ENCODE measurements around the gene UMAD1.

DNA sequence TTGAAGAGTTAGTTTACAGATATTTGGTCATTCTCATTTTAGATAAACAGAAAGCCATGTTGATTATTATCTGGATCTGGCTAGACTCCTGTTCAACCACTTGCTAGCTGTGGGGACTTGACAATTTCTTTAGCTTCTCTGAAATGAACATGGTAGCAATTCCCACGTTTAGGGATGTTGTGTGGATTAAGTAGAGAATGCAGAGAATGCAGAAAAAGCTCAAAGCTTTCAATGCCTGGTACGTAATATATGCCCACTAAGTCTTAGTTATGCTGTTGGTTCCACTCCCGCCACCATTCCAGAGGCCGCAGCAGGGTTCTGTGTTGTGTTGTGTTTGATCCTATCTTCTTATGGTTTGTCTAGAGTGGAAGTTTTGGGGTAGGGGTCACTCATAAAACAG is 117.0 kb downstream of the UMAD1 start:
- TF ChIP-seq MAX (IDR thresholded peaks at IDR 0.05) (no peak), EP300 (IDR thresholded peaks at IDR 0.05; ENCODE audit: borderline replicate concordance) (no peak), YY1 (IDR thresholded peaks at IDR 0.05; ENCODE audit: low read depth) (no peak), FOXM1 (IDR thresholded peaks at IDR 0.05; ENCODE audit: borderline replicate concordance, low read depth) (no peak), TCF12 (IDR thresholded peaks at IDR 0.05; ENCODE audit: low read depth) (no peak), RAD21 (IDR thresholded peaks at IDR 0.05; ENCODE audit: low read depth) (no peak), EGR1 (IDR thresholded peaks at IDR 0.05) (no peak), USF1 (IDR thresholded peaks at IDR 0.05) (no peak), CEBPB (IDR thresholded peaks at IDR 0.05) (no peak), TAF1 (IDR thresholded peaks at IDR 0.05; ENCODE audit: low read depth) (no peak), CREB1 (IDR thresholded peaks at IDR 0.05; ENCODE audit: low read depth) (no peak), ZBTB7A (IDR thresholded peaks at IDR 0.05; ENCODE audit: low read depth) (no peak)
- TF ChIP-seq, protein P1, sequence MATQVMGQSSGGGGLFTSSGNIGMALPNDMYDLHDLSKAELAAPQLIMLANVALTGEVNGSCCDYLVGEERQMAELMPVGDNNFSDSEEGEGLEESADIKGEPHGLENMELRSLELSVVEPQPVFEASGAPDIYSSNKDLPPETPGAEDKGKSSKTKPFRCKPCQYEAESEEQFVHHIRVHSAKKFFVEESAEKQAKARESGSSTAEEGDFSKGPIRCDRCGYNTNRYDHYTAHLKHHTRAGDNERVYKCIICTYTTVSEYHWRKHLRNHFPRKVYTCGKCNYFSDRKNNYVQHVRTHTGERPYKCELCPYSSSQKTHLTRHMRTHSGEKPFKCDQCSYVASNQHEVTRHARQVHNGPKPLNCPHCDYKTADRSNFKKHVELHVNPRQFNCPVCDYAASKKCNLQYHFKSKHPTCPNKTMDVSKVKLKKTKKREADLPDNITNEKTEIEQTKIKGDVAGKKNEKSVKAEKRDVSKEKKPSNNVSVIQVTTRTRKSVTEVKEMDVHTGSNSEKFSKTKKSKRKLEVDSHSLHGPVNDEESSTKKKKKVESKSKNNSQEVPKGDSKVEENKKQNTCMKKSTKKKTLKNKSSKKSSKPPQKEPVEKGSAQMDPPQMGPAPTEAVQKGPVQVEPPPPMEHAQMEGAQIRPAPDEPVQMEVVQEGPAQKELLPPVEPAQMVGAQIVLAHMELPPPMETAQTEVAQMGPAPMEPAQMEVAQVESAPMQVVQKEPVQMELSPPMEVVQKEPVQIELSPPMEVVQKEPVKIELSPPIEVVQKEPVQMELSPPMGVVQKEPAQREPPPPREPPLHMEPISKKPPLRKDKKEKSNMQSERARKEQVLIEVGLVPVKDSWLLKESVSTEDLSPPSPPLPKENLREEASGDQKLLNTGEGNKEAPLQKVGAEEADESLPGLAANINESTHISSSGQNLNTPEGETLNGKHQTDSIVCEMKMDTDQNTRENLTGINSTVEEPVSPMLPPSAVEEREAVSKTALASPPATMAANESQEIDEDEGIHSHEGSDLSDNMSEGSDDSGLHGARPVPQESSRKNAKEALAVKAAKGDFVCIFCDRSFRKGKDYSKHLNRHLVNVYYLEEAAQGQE (IDR thresholded peaks at IDR 0.05; ENCODE audit: low read depth), result no peak

Measured in Ishikawa (cell line).